GM19099 (cell line): ENCODE data around the gene S100A9.

Source experiments
- POLR2A ChIP-seq: IDR thresholded peaks from 3 replicates; pipeline ENCODE4 v1.6.1; 2011; ENCODE audit warnings: low read depth; ENCODE audit not compliant: insufficient read length; ENCODE audit errors: extremely low read depth

S100A9 gene

DNA sequence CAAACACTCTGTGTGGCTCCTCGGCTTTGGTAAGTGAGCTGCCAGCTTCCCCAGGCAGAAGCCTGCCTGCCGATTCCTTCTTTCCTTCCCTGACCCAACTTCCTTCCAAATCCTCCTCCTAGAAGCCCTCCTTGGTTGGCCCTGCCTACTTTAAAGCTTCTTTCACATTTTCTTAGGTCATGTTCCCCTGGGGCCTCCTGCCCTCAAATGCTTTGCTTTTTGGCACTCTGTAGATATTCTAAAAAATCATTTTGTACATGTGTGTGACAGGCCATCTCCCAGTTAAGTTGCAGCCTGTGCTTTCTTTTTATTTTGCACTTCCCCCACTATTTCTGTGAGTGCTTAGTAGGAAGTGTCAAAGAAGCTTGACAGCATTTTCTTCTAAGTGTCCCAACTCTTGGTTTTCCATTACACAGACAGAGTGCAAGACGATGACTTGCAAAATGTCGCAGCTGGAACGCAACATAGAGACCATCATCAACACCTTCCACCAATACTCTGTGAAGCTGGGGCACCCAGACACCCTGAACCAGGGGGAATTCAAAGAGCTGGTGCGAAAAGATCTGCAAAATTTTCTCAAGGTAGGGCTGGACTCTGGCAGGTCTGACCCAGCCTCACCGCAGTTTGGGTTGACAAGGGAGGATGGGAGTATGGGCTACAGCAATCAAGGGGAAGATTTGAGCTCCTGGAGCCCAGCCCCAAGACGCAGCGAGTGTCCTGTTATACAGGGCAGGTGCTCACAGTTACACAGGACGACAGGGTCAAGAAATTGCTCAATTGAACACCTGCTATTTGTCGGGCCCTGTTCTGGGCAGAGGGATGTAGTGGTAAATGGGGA is at the start of gene S100A9:
S100A9 (plus strand) TSS at position 2 of the 838 bp plus-strand sequence; CDS start at position 432, 430 bp downstream.
- no peak for TF ChIP-seq POLR2A

DNA sequence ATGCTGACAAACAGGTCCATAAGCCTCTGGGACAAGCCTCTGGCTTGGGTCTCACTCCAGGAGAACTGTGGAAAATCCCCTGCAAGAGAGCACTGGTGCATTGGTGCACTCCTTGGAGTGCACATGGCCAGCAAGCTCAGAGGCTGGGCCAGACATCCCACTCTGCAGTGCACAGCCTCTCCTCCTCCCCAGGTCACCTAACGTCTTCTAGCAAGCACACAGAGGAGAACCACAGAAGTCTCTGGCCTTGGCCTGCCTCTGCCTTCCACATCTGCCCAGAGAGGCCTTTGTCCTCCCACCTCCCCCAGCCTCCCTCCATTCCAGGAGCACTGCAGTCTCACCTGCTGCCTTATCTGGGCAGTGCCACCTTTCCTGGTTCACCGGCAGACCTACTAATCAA is 49.1 kb upstream of the S100A9 start:
- no peak for TF ChIP-seq POLR2A

DNA sequence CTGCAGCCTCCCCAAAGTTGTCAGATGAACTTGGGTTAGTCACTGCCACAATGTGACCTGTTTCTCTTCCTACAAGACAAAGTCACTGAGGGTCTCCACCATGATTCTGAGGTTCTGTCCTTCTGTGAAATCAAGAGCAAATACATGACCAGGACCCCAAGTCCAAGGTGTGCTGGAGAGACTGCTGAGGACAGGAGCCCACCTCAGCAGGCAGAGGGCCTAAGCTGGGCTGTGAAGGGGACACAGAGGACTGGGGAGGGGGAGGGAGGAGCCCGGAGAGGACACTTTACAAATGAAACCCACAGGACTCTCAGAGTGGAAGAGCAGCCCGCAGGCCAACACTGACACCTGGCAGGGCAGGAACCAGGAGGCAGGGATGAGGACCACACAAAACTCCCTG is 48.2 kb upstream of the S100A9 start:
- TF ChIP-seq POLR2A, result no peak

- TF ChIP-seq POLR2A, result no peak
Measured at GRCh38 chr1:153310526-153310925, 47.1 kb upstream of the S100A9 start.

- TF ChIP-seq POLR2A, result no peak
Measured at GRCh38 chr1:153312570-153313186, 45.0 kb upstream of the S100A9 start, which contains the start of gene PGLYRP3. Gene PGLYRP3 (minus strand): TSS chr1:153312952. CDS start chr1:153310665, 2,287 bp downstream.

DNA sequence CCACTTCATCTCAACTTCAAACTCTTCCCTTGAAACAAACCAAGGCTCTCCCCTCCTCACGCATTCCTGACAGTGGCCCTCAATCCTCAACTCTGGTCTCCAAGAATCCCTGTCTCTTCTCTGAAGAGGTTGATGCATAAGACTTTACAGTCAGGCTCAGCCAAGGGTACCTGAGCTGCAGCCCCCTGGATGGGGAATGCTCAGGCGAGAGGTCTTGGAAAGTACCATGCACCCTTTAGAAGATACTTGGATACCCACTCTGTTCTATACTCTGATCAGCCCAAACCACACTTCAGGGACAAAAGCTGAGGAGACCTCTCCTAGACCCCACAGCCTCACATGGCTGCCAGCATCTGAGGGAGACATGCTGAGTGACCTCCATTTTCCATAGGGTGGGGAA is 44.4 kb upstream of the S100A9 start:
- TF ChIP-seq POLR2A, result no peak

GRCh38 chr1:153322568-153322967 is 35.1 kb upstream of the S100A9 start:
- no peak for TF ChIP-seq POLR2A

DNA sequence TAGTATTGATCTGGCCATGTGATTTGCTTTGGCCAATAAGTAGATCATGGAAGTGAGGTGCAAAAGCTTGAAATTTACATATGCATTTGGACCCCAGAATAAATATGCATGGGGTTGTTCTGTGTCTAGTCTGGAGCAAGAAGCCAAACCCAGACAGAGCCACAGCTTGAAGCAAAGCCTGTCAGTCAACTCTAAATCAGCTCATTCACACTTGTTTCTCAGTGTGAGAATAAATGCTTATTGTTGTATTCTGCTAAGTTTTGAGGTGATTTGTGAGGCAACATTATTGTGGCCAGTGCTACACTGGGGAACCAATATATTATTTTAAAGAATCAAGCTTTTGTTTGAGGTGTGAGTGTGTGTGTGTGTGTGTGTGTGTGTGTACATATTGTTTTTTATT is 32.7 kb upstream of the S100A9 start:
- TF ChIP-seq POLR2A, result no peak

DNA sequence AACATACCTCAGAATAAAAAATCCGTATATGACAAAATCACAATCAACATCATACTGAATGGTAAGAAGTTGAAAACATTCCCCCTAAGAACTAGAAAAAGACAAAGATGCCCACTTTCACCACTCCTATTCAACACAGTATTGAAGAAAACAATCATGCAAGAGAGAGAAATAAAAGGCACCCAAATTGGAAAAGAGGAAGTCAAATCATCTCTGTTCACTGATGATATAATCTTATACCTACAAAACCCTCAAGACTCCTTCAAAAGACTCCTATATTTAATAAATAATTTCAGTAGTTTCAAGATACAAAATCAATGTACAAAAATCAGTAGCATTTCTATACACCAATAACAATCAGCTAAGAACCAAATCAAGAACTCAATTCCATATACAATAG is 23.8 kb upstream of the S100A9 start:
- TF ChIP-seq POLR2A, result no peak

GRCh38 chr1:153336650-153337049 is 21.0 kb upstream of the S100A9 start:
- no peak for TF ChIP-seq POLR2A

DNA sequence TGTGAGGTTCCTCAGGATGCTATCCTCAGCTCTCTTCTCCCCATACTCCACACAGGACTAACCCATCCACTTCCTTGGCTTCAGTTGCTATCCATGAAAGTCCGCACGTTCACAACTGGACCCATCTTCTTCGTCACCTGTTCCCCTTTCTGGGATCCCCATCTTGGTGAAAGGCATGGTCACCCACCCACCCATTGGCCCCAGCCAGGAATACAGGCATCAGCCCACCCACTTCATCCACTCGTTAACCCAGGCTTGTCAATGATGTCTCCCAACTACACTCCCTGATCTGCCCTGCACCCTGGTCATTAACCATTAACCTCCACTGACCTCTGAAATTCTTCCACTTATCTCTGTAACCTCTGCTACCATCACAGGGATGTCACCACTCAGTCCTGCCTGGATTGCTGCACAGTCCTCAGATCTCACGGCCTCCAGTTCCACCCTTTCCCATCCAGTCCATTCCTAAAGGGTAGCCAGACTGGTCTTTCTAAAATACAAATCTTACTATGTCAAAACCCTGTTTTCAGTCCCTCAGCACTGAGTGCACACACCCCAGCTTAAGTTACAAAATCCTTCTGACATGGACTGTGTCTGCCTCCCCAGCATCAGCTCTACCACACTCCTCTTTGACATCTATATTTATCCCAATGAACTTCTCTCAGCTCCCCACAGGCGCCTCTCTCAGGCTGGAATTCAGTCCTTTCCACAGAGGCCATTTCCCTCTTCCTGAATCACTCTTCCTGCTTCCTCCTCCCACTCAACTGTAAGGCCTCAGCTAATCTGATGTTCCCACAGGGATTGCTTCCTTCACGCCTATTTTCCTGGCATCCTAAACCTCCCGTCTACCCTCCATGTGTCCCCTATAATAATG is 19.4 kb upstream of the S100A9 start:
- no peak for TF ChIP-seq POLR2A

GRCh38 chr1:153339802-153340201 is 17.9 kb upstream of the S100A9 start:
- TF ChIP-seq POLR2A, result no peak

GRCh38 chr1:153340356-153340755 is 17.3 kb upstream of the S100A9 start:
- no peak for TF ChIP-seq POLR2A

DNA sequence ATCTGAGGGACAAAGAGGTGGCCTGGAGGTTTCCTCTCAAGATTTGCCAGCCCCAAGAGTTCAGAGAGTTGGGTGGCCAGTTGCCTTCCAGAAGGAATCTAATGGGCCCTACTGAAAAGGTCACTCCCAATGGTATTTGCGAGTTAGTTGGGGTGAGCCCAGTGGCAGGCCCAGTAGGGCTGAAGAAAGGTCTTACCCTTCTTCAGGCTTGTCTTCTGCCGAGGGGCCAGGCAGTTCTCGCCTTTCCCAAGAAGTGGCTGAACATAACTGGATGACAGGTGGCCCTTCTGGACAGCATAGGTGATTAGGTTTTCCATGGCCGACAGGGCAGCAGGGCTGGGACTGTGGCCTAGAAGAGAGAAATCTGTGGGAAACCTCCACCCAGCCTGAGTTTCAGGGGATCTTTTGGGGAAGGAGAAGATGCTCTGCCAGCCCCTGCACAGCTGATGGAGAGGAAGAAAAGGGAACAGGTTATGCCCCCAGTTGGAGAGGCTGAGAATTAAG is 16.2 kb upstream of the S100A9 start:
- TF ChIP-seq POLR2A, result no peak

- TF ChIP-seq POLR2A, result no peak
Measured at GRCh38 chr1:153342178-153342577, 15.5 kb upstream of the S100A9 start.
